Kidney tubule cell (primary cell): ENCODE data around the gene IGFBP2.

Source experiments
- DNase-seq: peaks from one replicate; pipeline ENCODE4 v3.0.0-alpha.2; 2018; ENCODE audit warnings: low spot score

The IGFBP2 gene, protein sequence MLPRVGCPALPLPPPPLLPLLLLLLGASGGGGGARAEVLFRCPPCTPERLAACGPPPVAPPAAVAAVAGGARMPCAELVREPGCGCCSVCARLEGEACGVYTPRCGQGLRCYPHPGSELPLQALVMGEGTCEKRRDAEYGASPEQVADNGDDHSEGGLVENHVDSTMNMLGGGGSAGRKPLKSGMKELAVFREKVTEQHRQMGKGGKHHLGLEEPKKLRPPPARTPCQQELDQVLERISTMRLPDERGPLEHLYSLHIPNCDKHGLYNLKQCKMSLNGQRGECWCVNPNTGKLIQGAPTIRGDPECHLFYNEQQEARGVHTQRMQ

DNA sequence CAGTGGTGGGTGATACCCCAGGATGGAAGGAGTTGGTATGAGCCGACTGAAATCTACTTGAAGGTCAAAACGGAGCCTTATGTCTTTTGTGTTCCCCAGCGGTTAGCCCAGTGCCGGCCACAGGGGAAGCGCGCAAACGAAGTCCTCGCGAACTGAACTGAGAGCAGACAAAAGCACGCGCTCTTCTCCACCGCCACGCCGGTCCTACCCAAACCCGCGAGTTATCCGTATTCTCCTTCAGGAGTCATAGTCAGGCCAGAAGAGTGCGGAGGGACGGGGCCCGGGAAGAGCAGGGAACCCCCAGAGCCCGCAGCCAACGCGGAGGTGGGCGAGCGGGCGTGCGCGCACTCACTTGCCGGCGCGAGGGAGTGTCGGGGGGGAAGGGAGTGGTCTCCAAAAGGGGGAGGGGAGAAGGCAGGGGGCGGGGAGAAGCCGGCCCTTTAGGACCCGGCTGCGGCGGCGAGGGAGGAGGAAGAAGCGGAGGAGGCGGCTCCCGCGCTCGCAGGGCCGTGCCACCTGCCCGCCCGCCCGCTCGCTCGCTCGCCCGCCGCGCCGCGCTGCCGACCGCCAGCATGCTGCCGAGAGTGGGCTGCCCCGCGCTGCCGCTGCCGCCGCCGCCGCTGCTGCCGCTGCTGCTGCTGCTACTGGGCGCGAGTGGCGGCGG is at the start of gene IGFBP2:
IGFBP2 (plus strand) TSS at position 469 of the 664 bp plus-strand sequence; CDS start at position 573, 104 bp downstream.
- DNase-seq: peak; percentile 52

DNA sequence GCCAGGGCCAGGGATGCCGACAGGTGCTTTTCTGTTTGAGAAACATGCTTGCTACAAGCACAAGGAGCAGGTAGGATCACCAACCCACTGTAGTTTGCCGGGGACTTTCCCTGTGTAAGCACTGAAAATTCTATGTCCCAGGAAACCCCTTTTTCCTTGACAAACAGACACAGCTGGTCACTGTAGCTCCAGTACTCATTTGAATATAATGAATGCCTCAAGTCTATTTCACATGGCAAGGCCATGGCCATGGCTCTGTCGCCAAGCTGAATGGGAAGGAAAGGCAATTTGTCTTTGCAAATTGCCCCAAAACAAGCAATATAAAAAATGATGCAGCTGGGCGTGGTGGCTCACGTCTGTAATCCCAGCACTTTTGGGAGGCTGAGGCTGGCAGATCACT is 49.6 kb upstream of the IGFBP2 start:
- no peak for DNase-seq

DNA sequence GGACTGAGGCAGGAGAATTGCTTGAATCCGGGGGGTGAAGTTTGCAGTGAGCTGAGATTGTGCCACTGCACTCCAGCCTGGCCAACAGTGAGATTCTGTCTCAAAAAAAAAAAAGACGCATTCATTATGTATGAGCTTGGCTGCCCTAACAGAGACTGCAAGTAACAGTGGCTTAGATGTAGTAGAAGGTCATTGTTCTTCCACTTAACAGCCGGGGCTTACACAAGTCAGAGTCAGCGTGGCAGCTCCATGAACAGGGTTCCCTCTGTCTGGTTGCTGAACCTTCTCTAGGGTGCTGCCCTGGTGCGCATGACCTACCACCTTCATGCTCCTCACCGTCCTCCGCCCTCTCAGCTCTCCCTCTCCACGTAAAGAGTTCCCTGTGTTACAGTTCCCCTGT is 49.1 kb upstream of the IGFBP2 start:
- no peak for DNase-seq

DNA sequence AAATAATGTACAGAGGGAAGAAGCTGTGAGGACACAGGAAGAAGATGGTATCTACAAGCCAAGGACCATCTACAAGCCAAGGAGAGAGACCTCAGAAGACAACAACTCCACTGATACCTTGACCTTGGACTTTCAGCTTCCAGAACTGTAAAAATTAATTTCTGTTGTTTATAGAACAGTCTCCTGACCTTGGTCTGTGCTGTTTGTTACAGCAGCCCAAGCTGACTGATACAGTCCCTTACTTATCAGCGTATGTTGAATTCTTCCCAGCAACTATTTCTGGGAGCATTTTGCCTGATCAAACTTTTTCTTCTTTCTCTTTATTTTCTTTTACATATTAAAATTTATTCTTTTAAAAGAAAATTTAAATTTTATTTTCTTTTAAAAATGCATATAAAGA is 47.8 kb upstream of the IGFBP2 start:
- DNase-seq: no peak

DNA sequence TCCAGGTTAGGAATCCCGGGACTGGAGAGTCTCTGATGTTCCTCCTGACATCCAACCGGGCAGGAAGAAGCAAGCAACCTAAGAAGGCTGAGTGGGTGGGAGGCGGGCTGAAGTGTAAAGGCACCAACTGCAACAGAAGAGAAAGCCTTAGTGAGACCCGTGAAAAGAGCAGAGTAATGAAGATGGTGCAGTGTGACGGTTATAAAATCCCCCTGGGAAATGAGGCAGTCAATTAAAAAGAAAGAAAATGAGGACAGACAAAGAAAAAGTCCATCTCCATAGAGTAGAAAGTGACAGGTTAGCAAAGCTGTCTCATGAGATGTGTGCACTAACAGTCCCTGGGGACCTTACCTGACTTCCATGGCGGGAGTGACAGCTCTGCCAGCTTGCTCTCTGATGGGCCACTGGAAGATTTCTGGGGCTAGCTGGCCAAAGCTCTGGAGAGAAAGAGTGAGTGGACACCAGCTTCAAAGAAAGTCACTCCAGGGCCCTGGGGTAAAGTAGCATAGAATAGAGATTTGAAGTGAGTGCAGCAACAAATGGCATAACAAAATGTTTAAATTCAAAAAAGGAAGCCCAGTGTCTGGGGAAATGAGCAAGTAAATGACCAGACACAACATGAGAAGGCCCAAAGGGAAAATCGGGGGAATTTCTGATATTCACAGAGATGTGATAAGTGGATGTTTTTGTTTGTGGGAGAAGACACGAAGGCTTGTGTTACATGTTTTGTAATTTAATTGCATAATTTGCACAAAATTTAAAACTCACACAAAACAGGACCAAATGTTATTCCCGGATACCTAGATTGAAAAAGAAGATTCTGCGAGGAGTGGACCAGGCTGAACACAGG is 44.1 kb upstream of the IGFBP2 start:
- DNase-seq: no peak

DNA sequence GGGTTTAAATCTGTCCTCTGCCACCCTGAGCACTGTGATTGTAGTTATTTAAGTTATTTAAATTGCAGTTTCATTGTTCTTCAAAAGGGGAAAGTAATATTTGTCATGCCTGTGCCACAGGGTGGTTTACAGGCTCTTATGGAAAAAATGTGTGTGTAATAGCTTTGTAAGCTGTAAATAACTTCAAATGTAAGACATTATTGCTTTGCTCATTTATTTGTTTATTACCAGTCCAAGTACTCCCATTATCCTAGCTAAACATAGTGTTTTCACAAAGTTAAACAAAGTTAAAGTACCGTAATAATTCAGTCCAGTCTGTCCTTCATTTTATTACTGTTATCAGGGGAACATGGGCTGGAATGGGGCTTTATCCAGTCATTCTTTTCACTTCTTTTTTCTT is 43.4 kb upstream of the IGFBP2 start:
- DNase-seq: no peak

DNA sequence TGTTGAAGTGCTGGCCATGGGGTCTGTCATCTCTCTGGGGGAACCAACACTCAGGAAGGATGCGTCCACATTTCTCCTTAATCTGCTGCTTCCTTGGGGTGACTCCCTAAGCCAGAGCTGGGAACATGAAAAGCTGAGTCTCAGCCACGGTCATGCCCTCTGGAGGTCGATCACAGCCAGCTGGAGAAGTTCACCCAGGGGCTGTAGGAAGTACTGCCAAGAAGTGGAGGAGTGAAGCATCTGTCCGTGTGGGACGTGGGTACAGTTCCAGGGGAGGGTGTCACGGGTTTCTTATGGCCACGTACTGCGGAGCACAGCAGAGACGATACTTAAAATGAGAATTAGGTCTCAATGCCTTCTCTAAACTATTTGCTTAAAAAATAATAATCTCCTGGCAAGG is 42.4 kb upstream of the IGFBP2 start:
- DNase-seq: no peak

DNA sequence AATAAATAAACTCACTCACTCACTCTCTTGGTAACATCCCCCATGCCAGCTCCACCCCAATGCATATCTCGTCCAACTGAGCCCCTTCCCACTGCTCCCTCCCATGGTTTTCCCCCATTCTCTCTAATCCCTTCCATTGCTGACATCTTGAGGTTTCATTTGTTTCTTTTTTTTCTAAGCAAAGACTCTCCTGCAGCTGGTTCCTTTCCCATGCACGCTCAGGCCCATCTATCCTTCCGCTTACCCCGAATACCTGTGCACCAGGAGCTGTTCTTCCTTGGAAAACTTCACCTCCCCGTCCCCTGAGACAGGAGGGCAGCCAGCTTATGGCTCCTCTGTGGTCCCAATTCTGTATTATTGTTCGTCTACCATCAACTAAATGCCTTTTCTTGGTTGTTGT is 41.7 kb upstream of the IGFBP2 start:
- no peak for DNase-seq

DNA sequence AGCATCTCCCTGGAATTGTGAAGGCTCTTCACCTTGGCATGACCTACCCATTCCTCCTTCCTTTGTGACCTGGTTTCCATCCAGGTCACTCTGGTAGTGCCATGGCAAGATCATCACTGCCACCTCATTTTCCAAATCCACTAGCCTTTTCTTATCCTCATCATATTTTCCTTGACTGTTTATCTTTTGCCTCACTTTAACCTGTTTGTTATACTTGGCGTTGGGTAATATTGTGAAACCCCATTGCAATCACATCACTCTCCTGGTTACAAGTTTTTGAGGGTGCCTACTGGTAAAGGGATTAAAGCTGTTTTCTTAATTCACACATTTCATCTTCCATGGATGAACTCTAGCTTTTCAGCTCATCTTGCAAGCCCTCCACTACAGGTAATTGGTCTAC is 39.1 kb upstream of the IGFBP2 start:
- DNase-seq: no peak

DNA sequence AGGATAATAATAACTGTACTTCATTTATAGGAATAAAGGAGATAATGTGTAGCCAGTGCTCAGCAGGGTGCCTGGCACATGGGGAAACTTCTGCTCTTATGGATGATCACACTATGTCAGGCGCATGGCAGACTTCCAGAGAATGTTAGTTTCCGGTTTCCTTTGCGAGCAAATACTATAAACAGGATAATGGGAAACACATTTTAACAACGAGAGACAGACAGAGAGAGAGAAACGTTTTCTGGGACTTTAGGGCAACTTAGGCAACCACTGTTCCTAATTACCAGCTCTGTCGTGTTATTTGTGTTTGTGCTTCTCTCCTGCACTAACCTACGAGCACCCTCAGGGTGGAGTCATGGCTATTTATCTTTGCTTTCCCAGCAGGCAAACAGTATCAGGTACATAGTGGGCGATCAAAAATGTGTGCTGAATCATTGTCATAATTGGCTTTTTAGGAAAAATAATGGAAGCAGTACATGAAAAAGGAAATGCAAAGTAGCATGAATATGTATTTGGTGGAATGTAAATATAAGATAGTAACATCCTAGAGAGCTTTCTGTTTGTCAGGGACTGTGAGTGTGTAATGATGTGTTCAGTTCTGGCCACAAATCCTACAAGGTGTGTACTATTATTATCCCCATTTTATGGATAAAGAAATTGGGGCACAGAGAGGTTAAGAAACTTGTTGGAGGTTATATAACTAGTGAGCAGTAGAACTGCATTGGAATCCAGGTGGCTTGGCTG is 36.8 kb upstream of the IGFBP2 start:
- DNase-seq: no peak

DNA sequence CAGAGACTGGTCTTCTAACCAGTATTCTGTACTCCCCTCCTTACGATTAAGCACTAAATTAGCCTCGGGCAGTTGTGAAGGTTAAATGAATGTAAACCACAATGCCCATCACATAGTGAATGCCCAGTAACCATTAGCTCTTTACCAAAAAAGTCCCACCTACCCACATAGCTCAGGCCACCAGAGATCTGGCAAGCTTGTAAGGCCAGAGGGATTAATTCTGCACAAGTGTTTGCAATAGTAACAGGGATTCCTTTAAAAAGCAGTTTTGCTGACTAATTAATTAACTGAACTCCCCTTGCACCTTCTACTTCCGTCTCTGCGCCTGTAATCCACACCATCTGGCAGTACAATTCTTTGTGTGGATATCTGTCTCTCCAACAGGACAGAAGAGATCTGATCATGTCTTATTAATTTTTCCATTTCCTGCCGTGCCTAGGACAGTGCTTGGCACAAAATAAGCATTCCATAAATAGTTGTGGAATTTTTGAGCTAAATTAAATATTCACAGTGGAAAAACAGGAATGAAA is 36.2 kb upstream of the IGFBP2 start:
- DNase-seq: no peak

DNA sequence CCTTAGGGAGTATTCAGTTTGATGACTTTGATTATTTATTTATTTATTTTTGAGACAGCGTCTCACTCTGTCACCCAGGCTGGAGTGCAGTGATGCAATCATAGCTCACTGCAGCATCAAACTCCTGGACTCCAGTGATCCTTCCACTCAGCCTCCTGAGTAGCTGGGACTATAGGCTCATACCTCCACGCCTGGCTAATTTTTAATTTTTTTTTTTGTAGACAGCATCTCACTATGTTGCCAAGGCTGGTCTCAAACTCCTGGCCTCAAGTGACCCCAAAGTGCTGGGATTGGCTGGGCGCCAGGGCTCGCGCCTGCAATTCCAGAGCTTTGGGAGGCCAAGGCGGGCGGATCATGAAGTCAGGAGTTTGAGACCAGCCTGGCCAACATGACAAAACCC is 35.4 kb upstream of the IGFBP2 start:
- DNase-seq: peak; percentile 67

DNA sequence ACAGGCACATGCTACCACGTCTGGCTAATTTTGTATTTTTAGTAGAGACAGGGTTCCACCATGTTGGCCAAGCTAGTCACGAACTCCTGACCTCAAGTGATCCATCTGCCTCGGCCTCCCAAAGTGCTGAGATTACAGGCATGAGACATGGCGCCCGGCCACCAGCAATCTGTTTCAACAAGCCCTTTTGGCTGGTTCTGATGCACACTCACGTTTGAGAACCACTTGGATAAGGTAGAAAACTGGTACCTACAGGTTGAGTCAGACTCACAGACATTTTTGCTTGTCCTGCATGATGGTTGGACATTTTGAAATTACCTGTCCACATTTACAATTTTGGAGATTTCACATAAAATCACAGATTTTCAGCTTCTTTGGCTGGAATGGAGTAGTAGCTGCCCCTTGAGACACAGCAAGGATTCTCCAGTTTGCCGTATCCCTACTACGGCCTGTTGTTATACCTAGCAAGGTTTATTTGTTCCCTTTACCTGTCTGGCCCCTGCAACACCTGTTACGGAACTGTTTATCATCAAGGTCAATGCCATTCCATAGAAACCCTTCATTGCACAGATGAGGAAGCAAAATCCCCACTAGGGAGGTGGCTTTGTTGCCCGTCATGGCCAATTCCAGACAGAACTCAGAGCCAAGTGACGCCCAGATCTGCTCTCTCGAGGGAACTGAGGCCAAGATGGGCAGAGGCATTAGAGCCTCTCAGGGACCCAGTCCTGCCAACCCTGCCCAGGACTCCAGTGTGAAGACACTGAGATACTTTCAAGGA is 31.4 kb upstream of the IGFBP2 start:
- no peak for DNase-seq

DNA sequence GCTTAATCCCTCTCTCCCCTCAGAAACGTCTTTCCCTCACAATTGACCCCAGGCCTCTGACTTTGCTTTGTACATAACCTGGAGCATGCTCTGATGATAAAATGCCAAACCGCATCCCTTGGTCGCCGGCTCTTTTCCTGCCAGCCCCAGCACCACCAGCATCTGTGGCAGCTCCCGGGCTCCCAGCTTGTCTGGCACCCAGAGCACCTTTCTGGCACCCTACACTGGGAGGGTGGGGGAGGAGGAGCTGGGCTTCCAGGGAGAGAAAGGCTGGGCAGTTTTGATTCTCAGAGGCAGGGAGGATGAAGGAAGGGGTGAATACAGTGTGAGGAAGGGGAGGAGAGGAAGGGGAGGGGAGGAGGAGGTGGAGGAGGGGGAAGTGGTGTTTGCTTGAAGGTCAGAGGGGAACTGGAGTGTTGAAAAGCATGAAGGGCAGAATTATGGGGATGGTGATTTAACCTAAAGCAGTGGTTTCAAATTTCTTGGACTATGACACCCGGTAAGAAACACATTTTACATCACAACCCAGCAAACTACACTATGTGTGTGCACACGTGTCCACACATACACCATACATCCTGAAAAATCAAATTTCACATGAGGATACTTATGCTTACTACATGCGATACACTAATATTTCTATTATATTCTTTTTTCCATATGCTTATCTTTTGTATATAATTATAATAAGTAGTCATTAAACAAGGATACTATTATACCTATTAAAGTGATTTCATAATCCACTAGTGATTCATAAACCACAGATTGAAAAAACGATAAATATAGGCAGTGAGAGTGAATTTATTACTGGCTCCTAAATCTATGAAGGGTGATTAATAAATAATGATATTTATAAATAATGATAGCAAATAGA is 30.0 kb upstream of the IGFBP2 start:
- no peak for DNase-seq

DNA sequence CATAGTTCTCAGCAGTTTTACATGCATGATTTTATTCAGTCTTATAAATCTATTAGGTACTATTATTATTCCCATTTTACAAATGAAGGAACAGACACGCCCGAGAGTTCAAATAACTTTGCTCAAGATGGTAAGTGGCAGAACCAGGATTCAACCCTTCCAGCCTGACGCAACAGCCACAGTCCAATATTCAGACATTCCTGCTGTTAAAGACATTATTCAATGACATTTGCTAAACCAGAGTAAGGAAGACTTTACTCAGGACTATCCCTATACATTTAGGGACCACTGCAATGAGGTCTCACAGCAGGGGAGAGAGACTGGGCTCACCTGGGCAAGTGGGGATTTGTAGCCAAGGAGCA is 29.4 kb upstream of the IGFBP2 start:
- DNase-seq: no peak

DNA sequence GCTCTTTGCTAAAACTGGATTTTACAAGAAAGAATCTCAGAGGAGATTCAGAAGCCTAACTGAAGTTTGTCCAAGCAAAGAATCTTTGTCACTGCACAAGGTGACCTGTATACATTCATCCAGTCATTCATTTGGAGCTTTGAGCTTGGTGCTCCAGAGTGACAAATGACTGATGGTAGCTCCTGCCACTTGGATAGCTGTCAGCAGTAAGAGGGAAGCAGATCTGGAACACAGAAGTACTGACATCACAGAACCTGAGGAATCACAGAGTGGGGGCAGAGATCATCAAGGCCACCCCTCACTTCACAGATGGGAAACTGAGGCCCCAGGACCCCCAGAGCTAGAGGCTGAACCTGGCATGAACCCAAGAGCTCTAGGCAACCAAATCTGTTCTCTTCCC is 28.8 kb upstream of the IGFBP2 start:
- no peak for DNase-seq

DNA sequence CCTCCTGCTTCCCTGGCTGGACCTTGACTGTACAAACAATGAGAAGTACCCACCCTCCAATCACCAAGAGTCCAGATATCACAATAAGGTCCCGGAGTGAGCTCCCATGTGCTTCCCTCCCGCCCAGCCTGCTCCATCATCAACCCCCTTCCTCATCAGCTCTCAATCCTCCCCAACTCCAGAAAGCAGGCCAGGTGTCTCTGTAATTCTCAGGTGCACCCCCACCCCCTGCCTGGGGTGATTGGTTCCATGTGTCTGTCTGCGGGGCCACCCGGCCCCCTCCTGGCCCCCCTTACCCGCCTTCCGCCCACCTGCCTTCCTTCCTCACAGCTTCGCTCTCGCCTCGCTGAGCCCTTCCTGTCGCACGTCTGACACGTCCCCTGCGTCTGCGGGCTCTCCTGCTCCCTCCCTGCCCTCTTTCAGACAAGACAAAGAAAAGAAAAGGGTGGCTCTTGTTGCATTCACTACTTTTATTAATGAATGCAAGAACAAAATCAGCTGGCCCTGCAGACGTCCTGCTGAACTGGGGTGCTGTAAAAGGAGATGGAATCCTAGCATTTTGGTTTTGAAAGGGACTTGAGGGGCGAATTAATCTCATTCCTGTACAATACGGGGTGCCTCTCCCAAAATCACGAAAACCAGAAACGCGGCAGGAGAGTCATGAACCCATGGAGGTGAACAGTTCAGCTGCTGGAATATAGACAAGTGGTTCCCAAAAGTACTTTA is 26.5 kb upstream of the IGFBP2 start:
- DNase-seq: no peak

DNA sequence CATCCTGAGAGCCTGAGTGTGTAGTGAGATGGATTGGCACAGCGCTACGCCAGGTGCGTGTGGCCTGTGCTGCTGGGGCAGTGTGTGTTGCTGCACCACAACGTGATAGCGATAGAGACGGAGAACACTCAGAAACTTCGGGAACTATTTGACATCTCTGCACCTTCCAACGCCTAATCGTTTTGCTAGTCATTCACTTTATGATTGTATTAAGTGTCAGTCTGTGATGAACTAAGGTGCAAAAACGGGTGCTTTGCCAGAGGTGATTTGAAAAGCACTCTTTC is 26.0 kb upstream of the IGFBP2 start:
- DNase-seq: no peak

DNA sequence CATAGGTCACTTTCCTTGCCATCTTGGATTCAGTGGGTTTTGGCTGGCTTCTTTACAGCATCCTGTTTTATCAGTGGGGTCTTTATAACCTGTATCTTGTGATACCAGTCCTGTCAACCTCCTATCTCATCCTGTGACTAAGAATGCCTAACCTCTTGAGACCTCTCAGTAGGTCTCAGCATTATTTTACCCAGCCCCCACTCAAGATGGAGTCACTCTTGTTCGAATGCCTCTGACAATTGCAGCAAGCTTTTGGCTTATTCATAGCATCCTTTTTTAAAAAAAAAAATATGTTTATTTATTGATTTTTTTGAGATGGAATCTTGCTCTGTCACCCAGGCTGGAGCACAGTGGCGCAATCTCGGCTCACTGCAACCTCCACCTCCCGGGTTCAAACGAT is 24.7 kb upstream of the IGFBP2 start:
- no peak for DNase-seq
